GM18867 (cell line): ENCODE data around the gene CHAT.

ENCODE experiments used
- ATAC-seq: cut with Tn5 transposase; IDR thresholded peaks from one replicate; pipeline ENCODE4 v1.9.1; 2021; ENCODE audit warnings: mild to moderate bottlenecking, moderate library complexity; ENCODE audit not compliant: unreplicated experiment

Gene CHAT

DNA sequence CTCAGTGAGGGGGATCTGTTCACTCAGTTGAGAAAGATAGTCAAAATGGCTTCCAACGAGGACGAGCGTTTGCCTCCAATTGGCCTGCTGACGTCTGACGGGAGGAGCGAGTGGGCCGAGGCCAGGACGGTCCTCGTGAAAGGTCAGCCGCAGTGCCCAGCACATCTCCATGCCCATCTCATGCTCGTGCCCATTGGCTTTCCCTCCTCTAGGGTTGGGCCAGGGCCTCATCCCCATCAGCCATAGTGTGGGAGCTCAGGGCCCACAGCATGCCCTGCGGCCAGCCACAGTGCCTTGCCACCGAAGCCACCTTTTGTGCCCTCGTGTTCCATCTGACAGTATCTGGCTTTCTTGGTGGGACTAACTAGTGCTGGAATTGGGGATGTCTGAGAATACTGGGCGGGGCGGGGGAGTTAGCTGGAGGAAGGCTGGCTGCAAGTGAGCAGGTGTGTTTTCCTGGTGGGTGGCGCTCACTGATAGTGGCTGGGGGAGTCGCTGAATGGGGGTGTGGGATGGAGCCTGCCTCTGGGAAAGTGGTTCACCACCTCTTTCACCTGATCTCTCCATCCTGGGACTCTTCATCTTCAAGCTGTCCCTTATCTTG is 13.9 kb downstream of the CHAT start:
- no peak for ATAC-seq

DNA sequence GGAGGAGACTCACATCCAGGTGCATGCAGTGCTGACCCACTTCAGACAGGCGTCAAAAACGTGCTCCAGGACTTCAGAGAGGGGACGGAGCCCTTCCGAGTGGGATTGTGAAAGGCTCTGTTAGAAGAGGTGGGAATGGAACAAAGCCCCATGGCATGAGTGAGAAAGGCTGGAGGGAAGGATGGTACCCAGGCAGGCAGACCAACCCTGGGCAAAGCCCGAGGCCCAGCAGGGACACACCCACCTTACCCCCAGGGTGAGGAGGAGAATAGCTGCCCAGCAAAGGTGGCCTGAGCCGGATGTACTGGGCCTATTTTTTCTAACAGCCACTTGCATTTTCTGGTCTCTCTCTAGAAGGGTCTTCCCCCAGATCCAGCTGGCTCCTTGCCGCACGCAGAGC is 14.8 kb downstream of the CHAT start:
- no peak for ATAC-seq

DNA sequence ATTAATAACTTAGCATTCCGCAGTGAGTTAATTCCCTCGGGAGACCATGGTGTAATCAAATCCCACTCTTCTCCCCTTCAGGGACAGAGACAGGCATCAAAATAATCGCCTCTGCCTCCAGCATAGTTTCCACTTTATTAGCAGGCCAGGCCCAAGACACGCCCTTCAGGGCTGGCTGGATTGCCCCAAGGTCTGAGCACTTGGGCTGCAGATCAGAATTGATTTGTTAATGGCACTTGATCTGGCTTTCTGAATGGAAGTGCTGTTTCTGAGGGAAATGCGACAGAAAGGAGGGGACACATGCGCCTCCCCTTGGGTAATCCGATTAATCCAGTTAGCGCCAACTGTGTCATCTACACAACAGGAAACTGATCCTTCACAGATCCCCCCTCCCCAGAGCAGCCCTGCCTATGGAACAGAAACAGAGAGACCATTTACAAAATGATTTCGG is 15.6 kb downstream of the CHAT start:
- no peak for ATAC-seq

DNA sequence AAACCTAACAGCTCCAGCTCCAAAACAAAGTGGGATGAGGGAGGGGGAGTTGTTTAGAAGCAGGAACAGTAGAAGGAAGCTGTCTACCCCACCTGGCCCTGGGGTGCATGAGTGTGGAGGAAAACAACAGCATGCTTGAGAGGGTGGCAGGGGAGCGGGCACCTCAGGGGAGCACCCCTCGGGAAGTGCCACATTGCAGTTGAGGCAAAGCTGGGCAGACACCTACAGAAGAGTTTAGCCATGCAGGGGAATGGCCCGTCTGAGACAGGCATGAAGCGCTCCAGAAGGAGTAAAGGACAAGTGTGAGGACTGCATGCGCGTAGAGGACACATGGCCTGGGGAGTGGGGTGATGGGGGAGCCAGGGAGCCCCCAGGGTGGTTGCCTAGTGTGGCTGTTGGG is 18.1 kb downstream of the CHAT start:
- no peak for ATAC-seq

DNA sequence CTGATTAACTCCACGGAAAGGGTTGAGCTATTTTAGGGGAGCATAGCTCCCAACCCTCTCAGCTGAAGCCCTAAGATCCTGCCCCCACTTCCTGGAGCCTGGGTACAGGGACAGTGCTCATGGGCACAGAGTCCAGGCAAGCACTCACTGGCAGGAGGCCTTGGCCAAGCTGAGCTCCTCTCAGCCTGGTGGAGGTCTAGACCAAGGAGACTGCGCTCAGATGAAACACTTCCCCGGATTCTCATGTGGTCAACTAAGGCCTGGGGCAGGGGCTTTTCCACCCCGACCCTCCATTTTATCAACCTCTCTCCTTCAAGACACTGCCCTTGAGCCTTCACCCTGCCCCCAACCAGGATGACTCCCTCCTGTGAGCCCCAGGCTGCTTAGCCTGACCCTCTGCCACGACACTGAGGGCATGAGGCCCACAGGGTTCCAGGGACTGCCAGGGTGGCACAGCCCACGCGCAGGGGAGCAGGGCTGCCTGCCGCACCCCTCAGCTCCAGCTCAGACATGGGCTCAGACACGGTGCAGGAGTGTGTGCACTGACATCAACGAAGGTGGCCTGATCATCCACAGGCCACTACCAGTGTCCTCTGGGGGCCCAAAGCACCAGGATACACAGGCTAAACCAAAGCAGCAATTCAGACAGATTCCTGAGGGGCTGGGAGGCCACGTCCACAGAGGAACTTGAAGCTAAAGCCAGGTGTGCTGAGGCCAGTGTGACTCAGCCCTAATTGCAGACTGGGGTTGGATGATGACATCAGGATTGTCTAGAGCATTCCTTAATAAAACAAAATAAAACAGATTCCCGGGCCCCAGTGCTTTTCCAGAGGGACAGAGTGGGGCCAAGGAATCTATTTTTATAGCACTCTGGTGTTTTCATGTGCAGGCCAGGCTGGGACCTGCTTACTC is 18.8 kb downstream of the CHAT start:
- ATAC-seq, result no peak

DNA sequence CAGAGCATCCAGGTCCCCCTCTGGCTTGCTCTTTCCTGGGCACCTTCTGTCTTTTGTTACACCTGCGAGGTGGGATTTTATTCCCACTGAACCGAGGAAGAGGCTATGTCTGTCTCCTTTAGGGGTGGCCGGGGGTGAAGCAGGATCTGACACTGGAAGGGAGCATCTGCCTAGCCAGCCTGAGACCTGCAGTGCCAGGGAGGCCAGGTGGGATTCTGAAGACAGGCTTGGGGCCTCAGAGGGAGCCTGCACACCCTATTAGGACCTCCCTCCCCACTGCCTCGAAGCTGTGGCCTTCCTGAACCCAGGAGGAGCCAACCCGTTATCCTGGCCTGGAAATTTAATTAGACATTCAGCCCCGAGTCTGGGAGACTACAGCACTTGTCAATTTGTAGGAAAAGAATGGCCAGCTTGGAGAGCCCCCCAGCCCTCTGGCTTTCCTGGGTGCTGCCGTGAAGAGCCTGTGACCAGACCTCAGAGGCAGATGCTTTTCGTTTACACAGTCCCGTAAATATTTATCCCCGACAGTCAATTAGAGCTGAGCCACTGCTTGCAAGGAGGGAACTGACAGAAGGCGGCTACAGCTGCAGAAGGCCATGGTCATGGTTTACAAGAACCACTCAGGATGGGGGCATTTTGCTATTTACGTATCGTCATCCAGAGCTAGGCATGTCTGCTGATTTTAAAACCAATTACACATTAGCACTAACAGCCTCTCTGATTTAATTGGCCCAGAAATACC is 19.7 kb downstream of the CHAT start:
- no peak for ATAC-seq

DNA sequence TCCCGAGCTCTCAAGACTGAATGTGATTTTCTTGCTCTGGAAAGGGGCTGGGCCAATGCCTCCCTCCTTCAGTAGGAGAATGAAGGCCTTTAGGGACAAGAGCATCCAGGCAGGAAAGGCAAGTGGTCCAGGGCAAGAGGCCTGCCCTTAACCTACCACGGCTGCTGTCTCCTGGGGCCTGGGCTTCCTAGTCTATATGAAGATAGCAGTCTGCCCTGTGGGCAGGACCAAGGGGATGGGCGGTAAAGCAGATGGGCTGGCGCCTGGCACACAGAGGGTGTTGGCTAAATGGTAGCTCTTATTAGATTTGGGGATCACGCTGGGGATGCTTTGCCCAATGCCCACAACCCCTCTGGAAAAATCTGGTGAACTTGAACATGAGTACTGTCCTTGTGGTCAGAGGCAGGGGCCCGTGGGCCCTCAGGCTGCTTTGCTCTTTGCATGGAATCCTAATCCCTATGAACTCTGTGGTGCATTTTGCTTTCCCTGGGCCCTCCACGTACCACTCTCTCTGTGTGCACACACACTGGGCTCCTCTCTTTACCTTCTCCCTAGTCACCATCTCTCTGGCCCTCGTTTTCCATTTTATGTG is 20.3 kb downstream of the CHAT start:
- ATAC-seq, result no peak

DNA sequence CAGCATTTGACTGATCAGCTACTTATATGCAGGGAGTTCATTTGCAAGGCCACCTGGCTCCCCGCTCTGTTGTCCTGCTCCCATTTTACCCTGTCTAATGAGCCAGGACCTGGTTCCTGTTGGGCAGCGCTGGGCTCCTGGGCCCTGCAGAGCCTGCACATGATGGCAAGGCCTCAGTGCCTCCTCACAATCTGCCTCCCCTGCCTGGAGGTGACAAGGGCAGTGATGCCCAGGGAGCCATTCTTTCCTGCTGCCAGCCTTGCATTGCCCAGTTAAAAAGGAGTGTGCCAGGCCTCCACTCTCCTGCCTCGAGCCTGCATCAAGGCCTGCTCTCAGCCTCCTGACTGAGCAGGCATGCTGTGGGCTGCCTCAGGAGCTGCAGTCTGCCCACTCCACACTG is 28.5 kb downstream of the CHAT start:
- no peak for ATAC-seq

DNA sequence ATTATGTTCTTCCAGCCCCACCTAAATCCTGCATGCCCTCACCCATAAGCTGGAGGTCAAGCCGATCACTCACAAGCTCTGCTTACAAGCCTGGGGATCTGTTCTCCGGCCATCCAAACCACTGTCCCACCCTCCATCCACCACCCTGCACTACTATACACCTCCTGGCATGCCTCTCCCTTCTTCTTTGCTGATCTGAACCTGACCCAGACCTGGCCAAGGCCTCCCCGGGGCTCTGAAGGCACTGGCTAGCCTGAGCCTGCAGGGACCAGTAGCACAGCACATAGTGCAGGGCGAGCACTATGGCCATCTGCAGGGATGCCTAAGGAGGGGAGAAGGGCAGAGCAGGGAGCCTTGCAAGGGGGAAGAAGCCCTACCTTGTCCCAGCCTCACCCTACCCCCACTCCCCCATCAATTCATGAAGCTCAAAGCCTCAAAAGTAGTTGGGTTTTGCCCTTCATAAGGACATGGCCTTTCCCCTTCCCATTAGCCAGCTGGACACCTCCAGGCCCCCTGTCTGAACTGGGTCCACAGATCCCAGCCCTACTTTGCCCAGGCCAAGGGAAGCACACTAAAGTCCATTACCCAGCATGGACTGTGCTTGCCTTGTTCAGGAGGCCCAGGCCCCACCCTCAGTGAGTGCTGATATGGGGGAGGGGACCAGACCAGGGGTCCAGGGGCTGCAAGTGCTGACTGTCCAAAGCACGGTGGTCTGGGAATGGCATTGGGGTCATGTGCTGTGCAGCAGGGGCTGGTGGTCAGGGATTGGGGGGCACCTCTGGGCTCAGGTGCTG is 29.6 kb downstream of the CHAT start:
- ATAC-seq, result no peak

DNA sequence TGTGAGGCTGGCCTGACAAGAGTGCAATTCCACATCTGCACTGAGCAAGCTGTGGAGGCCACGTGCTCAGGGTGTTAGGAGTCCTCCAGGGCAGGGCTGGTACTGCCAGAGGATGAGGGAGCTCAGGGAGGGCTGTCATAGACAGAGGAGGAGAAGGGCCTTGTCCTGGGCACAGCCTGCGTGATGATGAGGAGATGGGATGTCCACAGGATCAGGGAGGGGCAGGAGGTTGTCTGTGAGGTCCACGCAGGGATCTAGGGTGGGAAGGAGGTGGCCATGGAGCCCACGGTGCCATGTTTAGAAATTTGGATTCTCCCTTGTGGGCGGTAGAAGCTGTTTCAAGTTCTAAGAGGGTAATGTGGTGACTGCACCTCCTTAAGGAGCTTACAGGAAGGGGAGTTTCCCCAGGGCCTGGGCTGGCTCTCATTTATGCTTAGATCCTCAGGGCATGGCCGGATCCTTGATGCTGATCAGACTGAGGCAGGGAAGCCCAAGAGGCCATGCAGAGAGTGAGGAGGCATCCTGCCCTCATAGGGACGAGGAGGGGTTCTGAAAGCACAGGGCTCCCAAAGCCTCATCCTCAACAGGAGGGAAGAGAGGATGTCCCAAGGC is 30.3 kb downstream of the CHAT start:
- ATAC-seq, result no peak

DNA sequence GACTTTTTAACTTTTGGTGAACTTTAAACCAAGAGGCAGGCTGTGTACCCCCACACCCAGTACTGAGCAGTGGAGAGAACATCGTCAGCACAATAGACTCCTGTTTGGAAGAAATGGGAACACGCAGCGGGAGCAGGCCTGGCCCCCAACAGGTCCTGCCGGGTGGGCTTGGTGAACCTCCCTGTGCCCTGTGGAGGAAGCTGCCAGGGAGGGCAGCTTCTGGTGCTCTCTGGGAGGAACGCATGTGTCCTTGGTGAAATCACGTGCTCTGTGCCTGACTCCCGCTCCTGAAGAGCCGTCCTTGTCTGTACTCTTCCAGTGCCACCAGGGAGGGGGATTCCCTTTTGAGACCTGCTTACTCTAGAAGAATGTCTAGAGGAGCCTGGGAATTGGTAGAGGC is 31.6 kb downstream of the CHAT start:
- no peak for ATAC-seq

DNA sequence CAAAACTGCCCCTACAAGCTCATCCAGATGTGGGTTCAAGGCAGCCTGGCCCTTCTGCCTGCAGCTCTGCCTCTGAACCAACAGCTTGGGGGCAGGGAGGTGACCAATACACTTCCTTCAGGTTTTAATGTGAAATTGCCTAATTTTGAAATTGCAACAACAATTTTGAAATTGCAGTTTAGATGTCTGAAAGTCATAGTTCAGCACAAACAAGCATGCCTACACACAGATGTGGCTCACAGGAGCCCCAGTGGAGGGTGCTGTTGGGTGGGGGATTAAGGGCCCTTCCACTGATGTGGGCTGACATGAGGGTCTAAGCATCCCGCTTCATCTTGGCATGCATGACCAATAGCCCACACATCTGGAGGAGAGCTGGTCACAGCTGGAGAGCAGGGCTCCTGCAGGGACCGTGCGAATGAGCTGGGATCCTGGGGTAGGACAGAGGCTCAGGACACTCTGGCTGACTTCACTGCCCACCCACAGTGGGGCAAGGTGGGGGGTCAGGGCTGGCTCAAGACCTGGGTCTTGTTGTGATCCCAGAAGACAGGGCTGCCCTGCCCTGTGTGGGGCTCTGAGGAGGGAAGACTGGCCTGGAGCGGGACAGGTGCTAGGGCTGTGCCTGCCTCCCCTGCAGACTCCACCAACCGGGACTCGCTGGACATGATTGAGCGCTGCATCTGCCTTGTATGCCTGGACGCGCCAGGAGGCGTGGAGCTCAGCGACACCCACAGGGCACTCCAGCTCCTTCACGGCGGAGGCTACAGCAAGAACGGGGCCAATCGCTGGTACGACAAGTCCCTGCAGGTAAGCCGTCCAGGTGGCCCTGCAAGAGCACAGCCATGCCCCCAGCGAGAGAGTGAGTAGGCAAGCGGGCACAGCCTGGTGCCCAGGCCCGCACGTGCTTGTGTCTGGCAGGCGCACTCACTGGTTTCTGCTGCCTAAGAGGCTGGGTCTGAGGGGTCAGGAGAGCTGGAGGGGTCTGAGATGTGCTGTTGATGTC is 32.3 kb downstream of the CHAT start:
- ATAC-seq, result no peak

DNA sequence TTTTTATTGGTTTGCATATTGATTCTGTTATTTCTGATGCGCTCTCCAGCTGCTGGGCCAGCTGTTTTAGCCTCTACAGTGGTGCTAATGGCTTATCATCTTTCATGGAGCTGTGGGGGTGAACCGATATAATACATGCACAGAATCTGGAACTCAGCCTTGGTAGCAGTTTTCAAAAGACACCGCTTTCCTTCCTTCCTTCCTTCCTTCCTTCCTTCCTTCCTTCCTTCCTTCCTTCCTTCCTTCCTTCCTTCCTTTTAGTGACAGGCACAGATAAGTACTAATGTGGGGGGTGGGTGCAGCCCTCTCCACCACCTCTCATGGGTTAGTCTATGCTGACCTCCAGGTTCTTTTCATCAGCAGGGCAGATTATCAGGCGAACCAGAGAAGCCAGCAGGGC is 33.7 kb downstream of the CHAT start:
- no peak for ATAC-seq

DNA sequence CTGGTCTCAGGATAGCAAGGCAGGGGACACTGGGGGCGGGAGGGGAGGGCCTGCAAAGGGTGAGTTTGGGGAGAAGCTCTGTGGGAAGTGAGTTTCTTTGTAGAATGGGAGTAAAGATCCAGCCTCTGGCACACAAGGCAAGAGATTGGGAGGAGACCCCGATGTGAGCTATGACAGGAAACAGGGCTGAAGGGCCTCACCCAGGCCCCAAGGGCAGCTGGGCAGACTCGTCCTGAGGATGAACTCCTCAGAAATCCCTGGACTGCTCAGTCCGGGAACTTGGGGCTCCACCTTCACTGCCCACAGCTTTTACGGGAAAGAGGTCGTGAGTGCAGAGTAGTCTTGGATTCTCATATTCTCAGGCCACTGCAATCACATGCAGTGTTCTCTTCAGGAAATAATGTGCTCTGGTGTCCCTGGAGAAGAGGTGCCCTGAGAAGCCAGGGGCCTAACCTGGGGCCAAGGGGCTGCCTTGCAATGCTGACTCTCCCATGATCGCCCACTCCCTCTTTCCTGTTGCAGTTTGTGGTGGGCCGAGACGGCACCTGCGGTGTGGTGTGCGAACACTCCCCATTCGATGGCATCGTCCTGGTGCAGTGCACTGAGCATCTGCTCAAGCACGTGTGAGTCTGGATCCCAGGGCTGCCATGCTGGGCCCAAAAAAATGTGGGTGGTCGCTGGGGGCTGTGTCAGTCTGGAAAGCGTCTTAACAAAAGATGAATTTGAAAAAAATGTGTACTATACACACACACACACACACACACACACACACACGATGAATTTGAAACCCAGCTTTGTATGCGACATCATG is 34.4 kb downstream of the CHAT start:
- no peak for ATAC-seq

DNA sequence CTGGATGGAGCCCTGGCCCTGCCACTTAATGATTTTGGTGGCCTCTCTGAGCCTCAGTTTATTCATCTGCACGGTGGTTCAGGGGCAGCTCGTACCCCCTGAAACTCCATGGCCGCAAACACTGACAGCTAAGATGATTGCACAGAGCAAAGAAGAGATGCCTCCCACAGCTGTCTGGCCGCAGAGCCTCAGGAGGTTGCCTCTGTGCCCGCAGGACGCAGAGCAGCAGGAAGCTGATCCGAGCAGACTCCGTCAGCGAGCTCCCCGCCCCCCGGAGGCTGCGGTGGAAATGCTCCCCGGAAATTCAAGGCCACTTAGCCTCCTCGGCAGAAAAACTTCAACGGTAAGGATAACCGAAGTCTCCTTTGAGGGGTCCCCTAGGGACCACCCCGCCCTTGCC is 35.5 kb downstream of the CHAT start:
- no peak for ATAC-seq

DNA sequence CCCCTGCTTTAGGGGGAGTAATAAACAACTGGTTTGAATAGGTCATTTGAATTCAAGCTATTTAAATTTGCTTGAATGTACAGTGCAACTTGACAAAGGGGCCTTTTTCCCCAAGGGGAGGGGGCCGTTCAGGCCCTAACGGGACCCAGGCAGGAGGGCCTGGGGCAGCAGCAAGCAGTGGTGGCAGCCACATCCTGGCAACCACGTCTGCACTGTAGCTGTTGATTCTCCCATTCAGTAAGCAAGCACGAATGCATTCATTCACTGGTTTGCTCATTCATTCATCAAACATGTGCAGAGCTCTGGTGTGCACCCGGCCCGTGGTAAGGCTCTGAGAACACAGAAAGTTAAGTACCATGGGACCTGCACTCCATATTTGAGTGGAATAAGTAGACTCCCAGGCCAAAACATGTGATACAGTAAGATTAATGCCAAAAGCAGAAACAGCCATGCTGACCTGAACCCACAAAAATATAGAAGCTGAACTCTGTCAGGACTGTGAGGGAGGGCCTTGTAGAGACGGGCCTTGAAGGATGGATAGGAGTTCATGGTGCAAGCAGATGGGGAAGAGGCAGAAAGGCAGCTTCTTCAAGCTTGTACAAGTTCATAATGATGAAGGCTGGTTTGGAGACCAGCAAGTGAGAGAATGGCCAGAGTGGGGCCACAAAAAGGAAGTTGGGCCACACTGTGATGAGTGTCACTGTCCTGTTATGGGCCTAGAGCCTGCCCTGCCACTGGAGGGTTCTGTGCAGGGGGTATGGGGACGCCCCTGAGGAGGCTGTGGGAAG is 36.3 kb downstream of the CHAT start:
- no peak for ATAC-seq

DNA sequence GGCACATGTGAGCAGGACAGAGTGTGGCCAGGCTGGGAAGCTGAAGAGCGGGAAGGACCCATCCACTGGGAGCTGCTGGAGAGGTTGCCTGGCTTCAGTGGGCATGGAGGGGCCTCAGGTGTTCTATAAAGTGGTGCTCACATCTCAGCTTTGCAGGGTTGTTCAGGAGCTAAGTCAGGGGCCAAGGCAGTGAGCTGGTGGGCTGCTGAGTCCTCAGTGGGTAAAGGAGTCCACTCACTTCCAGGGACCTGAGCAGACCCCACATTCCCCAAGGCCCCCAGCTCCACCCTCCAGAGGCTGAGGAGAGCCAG is 36.8 kb downstream of the CHAT start:
- ATAC-seq, result no peak
